Activated naive CD4-positive, alpha-beta T cell treated with Interleukin-2 at 50 U/mL for 16 hours (primary cell): ENCODE results near the gene CEACAM3.
"Not testable (repeated sequence)": the region's sequence is repeated elsewhere in the genome, so short reads cannot be mapped to it uniquely, and the experiment has no call there.

Experiments
- DNase-seq: peaks from one replicate; pipeline ENCODE4 v3.0.0-alpha.2; 2020

The CEACAM3 gene

GRCh38 chr19:41796362-41796761 is at the start of gene CEACAM3:
CEACAM3 (plus strand) TSS chr19:41796587; CDS start chr19:41796678, 91 bp downstream.
- DNase-seq, result no peak

DNA sequence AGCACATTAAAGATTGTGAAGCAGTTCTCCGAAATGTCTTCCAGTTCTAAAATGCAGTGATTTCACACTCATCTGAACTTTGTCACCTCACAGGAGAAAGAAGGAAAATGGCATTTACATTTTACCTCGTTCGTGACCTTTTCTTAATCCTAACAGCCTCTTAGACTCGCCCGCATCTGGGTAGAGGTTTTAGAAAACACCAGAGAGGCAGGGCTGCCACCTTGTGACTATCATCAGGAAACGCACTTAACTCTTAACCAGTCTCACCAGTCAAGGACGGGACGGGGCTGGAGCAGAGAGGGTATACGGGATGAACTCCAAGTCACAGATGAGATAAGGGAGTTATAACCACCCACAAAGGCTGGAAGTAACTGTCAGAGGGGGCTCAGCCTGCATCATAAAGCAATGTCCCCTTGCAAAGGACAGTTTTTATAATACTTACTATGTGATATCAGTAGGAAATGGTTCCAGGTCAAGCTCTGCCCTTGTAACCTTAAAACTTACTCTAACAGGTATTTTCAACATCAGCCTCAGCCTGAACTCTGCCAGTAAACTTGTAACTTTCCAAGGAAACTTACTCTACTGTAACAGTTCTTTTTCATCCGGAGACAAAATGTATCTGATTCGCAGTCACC is 49.7 kb upstream of the CEACAM3 start:
- DNase-seq, result peak; percentile 45

- no peak for DNase-seq
Observed at GRCh38 chr19:41748012-41748411, 48.4 kb upstream of the CEACAM3 start.

GRCh38 chr19:41750248-41751134 is 45.9 kb upstream of the CEACAM3 start:
- not testable (repeated sequence) for DNase-seq

DNA sequence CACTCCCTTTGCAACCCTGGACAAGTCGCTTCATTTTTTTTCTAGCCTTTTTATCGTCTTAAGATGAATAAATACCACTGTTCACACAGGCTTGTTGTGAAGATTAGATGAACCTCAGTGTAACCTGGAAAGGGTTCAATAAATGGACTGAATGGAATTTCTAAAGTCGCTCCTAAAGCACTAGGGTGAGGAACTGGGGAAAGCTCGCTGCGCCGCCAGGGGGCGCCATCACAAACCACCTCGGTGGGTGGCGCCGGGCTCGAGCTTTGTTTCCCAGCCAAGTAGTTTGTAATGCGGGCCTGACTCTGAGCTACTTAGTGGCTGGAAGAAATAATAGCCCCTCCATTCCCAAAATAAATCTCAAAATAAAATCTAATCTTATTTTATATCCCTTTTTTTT is 43.2 kb upstream of the CEACAM3 start:
- DNase-seq, result peak; percentile 79

GRCh38 chr19:41753936-41754529 is 42.4 kb upstream of the CEACAM3 start:
- peak; percentile 75 for DNase-seq

- no peak for DNase-seq
Observed at GRCh38 chr19:41755328-41755913, 41.0 kb upstream of the CEACAM3 start, which contains the start of gene CEACAM6. CEACAM6 (plus strand) TSS chr19:41755530; CDS start chr19:41755639, 109 bp downstream.

DNA sequence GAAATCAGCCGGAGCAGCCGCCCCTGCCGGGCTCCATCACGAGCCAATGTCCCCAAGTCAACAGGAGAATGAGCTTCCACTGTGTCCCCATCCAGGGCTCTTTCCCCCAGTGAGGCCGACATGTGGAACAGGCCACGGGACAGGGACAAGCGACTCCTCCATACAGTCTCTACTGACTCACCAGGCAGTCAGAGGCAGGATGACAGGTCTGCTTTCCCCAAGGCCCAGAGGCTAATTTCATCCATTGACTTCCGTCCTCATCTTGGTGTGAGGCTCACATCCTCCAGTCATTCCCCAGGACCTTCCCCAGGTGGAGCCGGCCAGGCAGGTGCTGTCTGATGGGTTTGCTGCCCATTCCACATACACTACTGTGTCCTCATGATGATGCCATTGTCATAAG is 37.5 kb upstream of the CEACAM3 start:
- DNase-seq, result no peak

DNA sequence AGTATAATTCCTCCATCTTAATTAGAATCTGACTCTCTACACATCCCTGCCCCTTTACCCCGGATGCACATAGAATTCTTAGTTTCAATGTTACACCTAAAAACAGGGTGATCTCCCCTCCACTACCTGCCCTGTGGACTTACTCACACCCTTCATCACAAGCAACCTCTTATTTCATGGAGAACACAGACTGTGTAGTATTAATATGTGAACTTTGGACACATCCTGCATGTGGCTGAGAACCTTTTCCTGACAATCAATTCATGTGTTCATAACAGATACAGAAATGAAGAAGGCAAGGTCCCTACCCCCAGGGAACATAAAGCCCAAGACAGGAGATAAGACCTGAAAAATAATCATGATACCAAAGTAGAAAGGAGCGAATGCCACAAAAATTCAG is 29.3 kb upstream of the CEACAM3 start:
- DNase-seq, result no peak

DNA sequence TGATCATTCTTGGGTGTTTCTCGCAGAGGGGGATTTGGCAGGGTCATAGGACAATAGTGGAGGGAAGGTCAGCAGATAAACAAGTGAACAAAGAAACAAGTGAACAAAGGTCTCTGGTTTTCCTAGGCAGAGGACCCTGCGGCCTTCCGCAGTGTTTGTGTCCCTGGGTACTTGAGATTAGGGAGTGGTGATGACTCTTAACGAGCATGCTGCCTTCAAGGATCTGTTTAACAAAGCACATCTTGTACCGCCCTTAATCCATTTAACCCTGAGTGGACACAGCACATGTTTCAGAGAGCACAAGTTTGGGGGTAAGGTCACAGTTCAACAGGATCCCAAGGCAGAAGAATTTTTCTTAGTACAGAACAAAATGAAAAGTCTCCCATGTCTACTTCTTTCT is 28.3 kb upstream of the CEACAM3 start:
- not testable (repeated sequence) for DNase-seq

DNA sequence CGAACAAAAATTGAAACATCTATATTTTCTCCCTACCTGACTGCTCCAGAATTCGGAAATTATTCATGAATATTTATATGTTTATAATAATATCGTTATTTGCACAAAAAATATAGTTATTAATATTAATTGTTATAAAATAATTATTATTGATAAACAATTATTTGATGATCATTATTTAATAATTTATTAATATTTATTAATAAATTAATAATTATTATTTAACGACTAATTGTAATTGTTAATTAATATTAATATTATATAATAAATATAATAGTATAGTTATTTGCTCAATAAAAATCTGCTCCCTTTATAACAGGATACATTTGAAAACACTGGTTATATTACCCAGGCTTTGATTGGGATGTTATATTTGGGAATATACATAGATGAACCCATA is 26.8 kb upstream of the CEACAM3 start:
- no peak for DNase-seq

GRCh38 chr19:41771410-41771809 is 25.0 kb upstream of the CEACAM3 start:
- no peak for DNase-seq

- DNase-seq, result peak; percentile 51
Observed at GRCh38 chr19:41774515-41774980, 21.8 kb upstream of the CEACAM3 start.

DNA sequence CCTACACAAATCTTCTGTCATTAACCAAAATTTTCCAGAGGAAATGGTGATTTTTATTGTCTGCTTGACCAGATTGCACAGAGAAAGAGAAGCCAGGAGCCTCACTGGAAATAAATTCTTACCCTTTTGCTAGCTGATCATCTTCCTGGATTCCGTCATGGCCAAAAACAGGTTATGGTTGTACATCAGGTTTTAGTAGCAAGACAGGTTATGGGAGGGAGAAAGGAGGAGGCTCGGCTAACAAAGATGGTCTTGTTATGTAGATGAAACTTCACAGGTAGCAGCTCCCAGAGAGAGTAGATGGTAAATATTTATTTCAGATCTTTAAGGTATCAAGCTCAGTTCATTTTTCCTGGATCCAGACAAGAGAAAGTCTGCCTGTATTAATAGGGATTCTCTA is 19.7 kb upstream of the CEACAM3 start:
- DNase-seq, result no peak

DNA sequence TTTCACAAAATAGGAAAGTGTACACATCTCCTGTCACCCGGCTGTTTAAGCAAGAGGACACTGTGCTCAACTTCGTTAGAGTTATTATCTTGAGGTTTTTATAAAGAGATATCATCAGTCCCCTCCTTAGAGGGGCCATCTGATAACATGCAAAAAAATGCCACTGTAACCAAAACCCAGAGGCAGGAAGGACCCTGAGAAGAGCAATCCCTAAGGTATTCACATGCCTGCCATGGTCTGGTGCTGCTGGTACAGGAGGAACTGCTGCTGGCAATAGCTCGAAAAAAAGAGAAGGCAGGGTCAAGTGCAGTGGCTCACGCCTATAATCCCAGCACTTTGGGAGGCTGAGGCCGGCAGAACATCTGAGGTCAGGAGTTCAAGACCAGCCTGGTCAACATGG is 12.8 kb upstream of the CEACAM3 start:
- no peak for DNase-seq

DNA sequence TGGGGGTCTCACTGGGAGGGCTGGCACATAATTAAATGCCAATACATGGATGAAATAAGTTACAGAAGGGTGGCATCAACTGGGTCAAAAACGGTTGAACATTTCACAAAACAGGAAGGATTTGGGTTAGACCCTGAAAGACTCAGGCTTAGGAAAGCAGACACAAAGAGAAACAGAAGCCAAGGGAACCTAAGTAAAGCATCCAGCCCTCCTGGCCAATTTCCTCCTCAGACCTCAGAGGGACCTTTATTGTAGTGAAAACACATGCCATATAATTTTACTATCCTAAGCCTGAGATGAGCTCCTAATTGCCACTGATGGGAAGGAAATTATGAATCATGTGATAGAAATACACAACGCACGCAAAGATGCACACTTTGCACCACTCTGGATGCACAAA is 12.1 kb upstream of the CEACAM3 start:
- DNase-seq, result no peak

GRCh38 chr19:41784743-41785142 is 11.6 kb upstream of the CEACAM3 start:
- no peak for DNase-seq

DNA sequence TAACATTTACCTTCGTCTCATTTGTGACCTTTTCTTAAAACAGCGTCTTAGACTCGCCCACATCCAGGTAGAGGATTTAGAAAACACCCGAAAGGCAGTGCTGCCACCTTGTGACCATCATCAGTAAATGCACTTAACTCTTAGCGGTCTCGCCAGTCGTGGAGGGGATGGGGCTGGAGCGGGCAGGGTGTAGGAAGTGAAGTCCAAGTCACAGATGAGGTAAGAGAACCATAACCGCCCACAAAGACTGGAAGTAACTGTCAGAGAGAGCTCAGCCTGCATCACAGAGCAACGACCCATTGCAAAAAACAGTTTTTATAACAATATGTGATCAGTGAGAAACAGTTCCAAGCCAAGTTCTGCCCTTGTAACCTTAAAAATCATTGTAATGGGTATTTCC is 10.7 kb upstream of the CEACAM3 start:
- peak; percentile 65 for DNase-seq

DNA sequence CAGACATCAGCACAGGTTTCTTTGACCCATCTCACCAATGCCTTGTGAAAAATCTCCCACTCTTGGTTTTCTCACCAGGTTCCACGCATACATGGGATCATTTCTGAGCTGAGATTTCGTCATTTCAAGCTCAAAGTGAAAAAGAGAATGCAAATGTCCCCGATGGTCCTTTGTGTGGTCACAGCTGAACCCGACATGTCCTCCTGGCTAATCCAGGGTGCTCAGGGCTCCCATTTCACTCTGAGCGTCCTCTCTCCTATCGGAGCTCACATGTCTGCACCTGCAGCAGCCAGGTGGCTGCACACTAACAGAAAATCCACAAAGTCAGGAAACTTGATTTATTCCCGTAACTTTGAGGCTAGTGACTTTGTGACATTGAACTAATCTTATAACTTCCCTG is 9.3 kb upstream of the CEACAM3 start:
- no peak for DNase-seq

- DNase-seq, result not testable (repeated sequence)
Observed at GRCh38 chr19:41788518-41788917, 7.9 kb upstream of the CEACAM3 start.

DNA sequence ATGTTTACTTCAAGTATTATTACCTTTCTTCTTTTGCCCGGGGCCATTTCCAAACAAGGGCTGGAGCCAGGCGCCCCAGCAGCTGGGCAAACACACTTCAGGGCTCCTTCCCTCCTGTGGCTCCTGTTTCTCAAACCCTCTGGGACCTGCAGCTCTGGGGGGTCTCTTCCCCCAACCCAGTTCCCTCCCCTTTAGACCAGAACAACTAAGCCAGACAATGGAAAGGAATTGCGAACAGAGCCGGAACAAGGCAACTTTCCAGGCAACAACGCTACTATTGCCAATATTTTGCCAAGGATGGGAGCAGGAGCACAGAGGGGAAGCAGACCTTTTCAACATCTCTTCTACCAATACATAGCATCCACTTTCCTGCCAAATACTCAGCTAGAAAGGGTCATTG is 7.3 kb upstream of the CEACAM3 start:
- DNase-seq, result not testable (repeated sequence)

DNA sequence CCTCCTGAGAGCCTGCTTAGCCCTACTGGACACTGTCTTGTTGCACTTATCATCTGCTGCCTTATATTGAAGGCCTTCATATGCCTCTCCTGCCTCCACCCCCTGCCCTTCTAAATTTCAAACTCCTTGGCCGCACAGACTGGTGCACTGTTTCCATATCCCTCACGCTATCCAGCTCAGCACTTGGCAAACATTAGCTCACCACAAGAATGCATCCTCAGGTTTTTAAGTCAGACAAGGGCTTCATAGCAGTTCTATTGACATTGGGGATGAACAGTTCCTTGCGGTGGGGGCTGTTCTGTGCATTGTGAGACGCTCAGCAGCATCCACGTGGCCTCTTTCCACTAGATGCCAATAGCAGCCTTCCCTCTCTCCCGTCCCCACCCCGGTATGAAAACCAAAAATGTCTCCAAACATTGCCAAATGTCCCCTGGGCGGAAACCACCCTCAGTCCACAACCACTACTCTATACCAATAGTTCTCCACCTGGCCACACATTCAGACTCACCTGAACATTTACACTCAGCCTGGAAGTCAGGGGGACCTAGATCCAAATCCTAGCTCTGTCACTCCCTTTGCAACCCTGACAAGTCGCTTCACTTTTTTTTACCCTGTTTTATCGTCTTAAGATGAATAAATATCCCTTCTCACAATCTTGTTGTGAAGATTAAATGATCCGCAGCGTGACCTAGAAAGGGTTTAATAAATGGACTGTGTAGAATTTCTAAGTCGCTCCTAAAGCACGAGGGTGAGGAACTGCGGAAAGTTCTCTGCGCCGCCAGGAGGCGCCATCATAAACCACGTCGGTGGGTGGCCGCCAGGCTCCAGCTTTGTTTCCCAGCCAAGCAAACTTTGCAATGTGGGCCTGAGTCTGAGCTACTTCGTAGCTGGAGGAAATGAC is 3.6 kb upstream of the CEACAM3 start:
- peak; percentile 53 for DNase-seq
